Panc1 (cell line): ENCODE measurements around the gene ELAVL1. TPM values are rescaled to one million over a fixed set of nuclear protein-coding genes. Genes with fewer than 3 reads are reported as not detected.

Experiments
- ATAC-seq: fragments of 200-7000 bp; cut with Tn5 transposase; 2 replicates; pipeline ENCODE4 v1.9.1; 2020; ENCODE audit warnings: mild to moderate bottlenecking, moderate library complexity
- BruUV-seq: library from RNA; stranded (reverse); fragments of 400-500 nt; replicated peaks from 2 replicates; lab custom pipeline; 2021; lab: Mats Ljungman, UMichigan
- CTCF ChIA-PET: fragments of 300-600 bp; sonication (Branson Sonifier 250); formaldehyde crosslinking; loops from one replicate; lab custom pipeline; 2022; ENCODE audit warnings: antibody characterized with exemption; lab: Charles Lee
- POLR2A ChIA-PET: fragments of 300-600 bp; sonication (Branson Sonifier 250); formaldehyde crosslinking; loops from one replicate; lab custom pipeline; 2022; ENCODE audit warnings: antibody characterized with exemption; lab: Charles Lee
- DNase-seq: peaks from one replicate; pipeline ENCODE4 v3.0.0-alpha.2; 2010; ENCODE audit warnings: low read depth, low spot score
- H3K27ac ChIP-seq: 2 replicates; pipeline ENCODE4 v1.5.1; 2011; ENCODE audit warnings: mild to moderate bottlenecking, low read length, inconsistent platforms
- H3K27me3 ChIP-seq: fragments of 200-500 bp; sonication (Bioruptor generic); 2 replicates; pipeline ENCODE4 v1.6.0; 2014; ENCODE audit warnings: low read length, inconsistent platforms; ENCODE audit not compliant: control insufficient read depth, insufficient read depth
- H3K36me3 ChIP-seq: fragments of 200-500 bp; sonication (Bioruptor generic); 2 replicates; pipeline ENCODE4 v1.5.1; 2014; ENCODE audit warnings: inconsistent platforms, mild to moderate bottlenecking, low read length, moderate library complexity; ENCODE audit not compliant: control insufficient read depth, insufficient read depth
- H3K4me1 ChIP-seq: 2 replicates; pipeline ENCODE4 v1.5.1; 2011; ENCODE audit warnings: inconsistent platforms, mild to moderate bottlenecking, low read length, moderate library complexity; ENCODE audit not compliant: control insufficient read depth, insufficient read depth
- H3K4me3 ChIP-seq, 2 experiments: 2 replicates each; pipeline ENCODE4 v1.5.1; 2011 to 2012; ENCODE audit warnings: low read depth in 2 of 2, low read length in 2 of 2, mild to moderate bottlenecking in 2 of 2, inconsistent platforms in 1 of 2, moderate library complexity in 1 of 2
- H3K9me3 ChIP-seq: fragments of 200-500 bp; sonication (Bioruptor generic); 2 replicates; pipeline ENCODE4 v1.5.1; 2014; ENCODE audit warnings: low read depth, mild to moderate bottlenecking, inconsistent platforms, low read length, moderate library complexity; ENCODE audit not compliant: control insufficient read depth, insufficient read depth
- POLR2AphosphoS5 ChIP-seq: IDR thresholded peaks from 2 replicates; pipeline ENCODE4 v1.6.1; 2012; ENCODE audit warnings: mild to moderate bottlenecking, low read depth, low read length, moderate library complexity
- SIN3A ChIP-seq: IDR thresholded peaks from 2 replicates; pipeline ENCODE4 v1.6.1; 2012; ENCODE audit warnings: low read depth, mild to moderate bottlenecking, low read length, moderate library complexity, borderline replicate concordance; ENCODE audit not compliant: insufficient read depth
- TCF7L2 ChIP-seq: IDR thresholded peaks from 2 replicates; pipeline ENCODE4 v1.6.1; 2011; ENCODE audit warnings: mild to moderate bottlenecking, low read depth, low read length, inconsistent platforms
- in situ Hi-C: cut with HindIII; loops from 2 replicates; pipeline ENCODE4 v1.10.0; 2016; ENCODE audit warnings: low sequenced_read_pairs, low pct_unique_long_range_greater_than_20kb
- intact Hi-C: fragments of 100-400 bp; cut with micrococcal nuclease; formaldehyde crosslinking; loops from one replicate; pipeline ENCODE4 v1.10.0; 2022; ENCODE audit not compliant: unreplicated experiment
- total RNA-seq: library from RNA; stranded (reverse); gene quantifications from one replicate; pipeline ENCODE4 v1.2.1, GENCODE V29; 2021; ENCODE audit not compliant: unreplicated experiment
- TF ChIP-seq, protein P1 (sequence below): fragments of 450-650 bp; IDR thresholded peaks from 2 replicates; pipeline ENCODE4 v1.5.1; 2017; ENCODE audit warnings: mild to moderate bottlenecking
- TF ChIP-seq, protein P2 (sequence below), 2 experiments: IDR thresholded peaks; 2 replicates each; pipeline ENCODE4 v1.6.1; 2011 to 2012; ENCODE audit warnings: low read depth in 2 of 2, control low read depth in 1 of 2, low read length in 1 of 2, mild to moderate bottlenecking in 1 of 2, moderate library complexity in 1 of 2; ENCODE audit not compliant: insufficient read depth in 1 of 2

ELAVL1 gene
- total RNA-seq, 1 experiment from 2014 or later = 123 TPM

DNA sequence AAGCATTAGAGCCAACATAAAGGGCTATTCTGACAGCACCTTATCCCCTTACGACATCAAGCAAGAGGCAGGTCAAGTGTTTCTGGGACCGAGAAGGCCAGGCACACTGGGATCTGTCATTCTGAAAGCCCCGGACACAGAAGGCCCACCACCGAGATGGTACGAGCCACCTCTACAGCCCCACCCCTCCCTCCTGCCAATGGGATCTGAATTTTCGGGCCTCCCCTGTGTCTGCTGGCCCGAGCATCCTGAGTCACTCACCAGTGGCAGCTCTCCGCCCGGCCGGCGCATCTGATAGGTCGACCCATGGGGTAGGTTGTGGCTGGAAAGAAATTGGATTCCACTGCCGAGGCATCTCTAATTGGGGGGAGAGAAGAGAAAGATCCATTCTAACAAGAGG, 64.6 kb downstream of the ELAVL1 start:
- no peak overlapping the region for H3K27ac ChIP-seq
- TF ChIP-seq POLR2AphosphoS5 (no peak), SIN3A (no peak), TCF7L2 (no peak)
- TF ChIP-seq, protein P1, sequence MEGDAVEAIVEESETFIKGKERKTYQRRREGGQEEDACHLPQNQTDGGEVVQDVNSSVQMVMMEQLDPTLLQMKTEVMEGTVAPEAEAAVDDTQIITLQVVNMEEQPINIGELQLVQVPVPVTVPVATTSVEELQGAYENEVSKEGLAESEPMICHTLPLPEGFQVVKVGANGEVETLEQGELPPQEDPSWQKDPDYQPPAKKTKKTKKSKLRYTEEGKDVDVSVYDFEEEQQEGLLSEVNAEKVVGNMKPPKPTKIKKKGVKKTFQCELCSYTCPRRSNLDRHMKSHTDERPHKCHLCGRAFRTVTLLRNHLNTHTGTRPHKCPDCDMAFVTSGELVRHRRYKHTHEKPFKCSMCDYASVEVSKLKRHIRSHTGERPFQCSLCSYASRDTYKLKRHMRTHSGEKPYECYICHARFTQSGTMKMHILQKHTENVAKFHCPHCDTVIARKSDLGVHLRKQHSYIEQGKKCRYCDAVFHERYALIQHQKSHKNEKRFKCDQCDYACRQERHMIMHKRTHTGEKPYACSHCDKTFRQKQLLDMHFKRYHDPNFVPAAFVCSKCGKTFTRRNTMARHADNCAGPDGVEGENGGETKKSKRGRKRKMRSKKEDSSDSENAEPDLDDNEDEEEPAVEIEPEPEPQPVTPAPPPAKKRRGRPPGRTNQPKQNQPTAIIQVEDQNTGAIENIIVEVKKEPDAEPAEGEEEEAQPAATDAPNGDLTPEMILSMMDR = no peak
- TF ChIP-seq, protein P2, sequence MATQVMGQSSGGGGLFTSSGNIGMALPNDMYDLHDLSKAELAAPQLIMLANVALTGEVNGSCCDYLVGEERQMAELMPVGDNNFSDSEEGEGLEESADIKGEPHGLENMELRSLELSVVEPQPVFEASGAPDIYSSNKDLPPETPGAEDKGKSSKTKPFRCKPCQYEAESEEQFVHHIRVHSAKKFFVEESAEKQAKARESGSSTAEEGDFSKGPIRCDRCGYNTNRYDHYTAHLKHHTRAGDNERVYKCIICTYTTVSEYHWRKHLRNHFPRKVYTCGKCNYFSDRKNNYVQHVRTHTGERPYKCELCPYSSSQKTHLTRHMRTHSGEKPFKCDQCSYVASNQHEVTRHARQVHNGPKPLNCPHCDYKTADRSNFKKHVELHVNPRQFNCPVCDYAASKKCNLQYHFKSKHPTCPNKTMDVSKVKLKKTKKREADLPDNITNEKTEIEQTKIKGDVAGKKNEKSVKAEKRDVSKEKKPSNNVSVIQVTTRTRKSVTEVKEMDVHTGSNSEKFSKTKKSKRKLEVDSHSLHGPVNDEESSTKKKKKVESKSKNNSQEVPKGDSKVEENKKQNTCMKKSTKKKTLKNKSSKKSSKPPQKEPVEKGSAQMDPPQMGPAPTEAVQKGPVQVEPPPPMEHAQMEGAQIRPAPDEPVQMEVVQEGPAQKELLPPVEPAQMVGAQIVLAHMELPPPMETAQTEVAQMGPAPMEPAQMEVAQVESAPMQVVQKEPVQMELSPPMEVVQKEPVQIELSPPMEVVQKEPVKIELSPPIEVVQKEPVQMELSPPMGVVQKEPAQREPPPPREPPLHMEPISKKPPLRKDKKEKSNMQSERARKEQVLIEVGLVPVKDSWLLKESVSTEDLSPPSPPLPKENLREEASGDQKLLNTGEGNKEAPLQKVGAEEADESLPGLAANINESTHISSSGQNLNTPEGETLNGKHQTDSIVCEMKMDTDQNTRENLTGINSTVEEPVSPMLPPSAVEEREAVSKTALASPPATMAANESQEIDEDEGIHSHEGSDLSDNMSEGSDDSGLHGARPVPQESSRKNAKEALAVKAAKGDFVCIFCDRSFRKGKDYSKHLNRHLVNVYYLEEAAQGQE (IDR thresholded peaks at IDR 0.05; ENCODE audit: insufficient read depth in 1 of 2, low read depth in 2 of 2, low read length in 1 of 2) = no peak
- no peaks in the 10 kb centered on the region for H3K9me3 ChIP-seq
- ATAC-seq (no peak), DNase-seq (no peak)
- ChIA-PET CTCF (interaction anchor here (0.6 kb wide), 2 partner anchors 22 to 184 kb away, joined by 3 read pairs; no protein-coding TSS in a partner anchor), POLR2A (no interaction called here)
- no peak overlapping the region for H3K4me3 ChIP-seq
- no TSS peak for BruUV-seq
- H3K36me3 ChIP-seq = peaks cover 4% of the 10 kb centered on the region
- no peaks in the 10 kb centered on the region for H3K27me3 ChIP-seq
- intact Hi-C loops = no loop called here
- in situ Hi-C loops = no loop called here
- no peaks in the 10 kb centered on the region for H3K4me1 ChIP-seq

DNA sequence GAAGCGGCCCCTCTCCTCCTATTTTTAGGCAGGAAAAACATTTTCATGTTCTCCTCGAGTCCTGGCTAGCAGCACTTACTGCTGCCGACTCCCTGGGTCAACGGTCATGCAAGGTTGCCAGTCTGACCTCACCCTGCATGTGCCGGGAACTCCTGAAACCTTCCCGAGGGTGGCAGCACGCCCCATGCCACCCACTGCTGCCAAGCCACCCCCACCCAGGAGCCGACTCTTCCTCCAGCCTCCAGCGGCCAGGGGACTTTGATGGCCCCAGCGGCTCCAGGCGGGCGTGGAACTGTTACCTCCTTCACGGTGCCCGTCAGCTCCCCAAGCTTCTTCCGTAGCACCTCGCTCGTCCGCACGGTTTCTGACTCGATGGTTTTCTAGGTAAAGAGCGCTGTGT, 70.7 kb downstream of the ELAVL1 start:
- Histone ChIP-seq H3K27ac (no peak overlapping the region), H3K4me1 (peaks cover 9% of the 10 kb centered on the region), H3K36me3 (no peaks in the 10 kb centered on the region; the same call in 1 of the 2 replicates), H3K9me3 (no peaks in the 10 kb centered on the region), H3K4me3 (no peak overlapping the region), H3K27me3 (no peaks in the 10 kb centered on the region)
- ChIA-PET POLR2A (no interaction called here), CTCF (interaction anchor here (0.6 to 0.7 kb wide), 2 partner anchors 49 to 712 kb away, joined by 6 to 8 read pairs; no protein-coding TSS in a partner anchor)
- no TSS peak for BruUV-seq
- no peak for ATAC-seq
- intact Hi-C loops = no loop called here
- no peak for TF ChIP-seq SIN3A
- TF ChIP-seq TCF7L2 = no peak
- TF ChIP-seq POLR2AphosphoS5 = no peak
- TF ChIP-seq, protein P1 = no peak
- TF ChIP-seq, protein P2 (IDR thresholded peaks at IDR 0.05; ENCODE audit: insufficient read depth in 1 of 2, low read depth in 2 of 2, low read length in 1 of 2) = no peak
- in situ Hi-C loops = no loop called here
- DNase-seq = no peak
